Neural crest cell (in vitro differentiated cells): ENCODE measurements around the gene SOD2. TPM values are rescaled to one million over a fixed set of nuclear protein-coding genes. Genes with fewer than 3 reads are reported as not detected.
"Not testable (repeated sequence)": the region's sequence is repeated elsewhere in the genome, so short reads cannot be mapped to it uniquely, and the experiment has no call there.

Experiments
- DNase-seq: peaks from one replicate; pipeline ENCODE4 v3.0.0; 2021; ENCODE audit warnings: low read depth, mixed read lengths, low spot score
- H3K27ac Mint-ChIP-seq: one replicate; pipeline ENCODE4 v1.8.0; 2021; ENCODE audit warnings: mild to moderate bottlenecking, mixed read lengths; ENCODE audit not compliant: unreplicated experiment
- H3K27me3 Mint-ChIP-seq: 2 replicates; pipeline ENCODE4 v1.8.0; 2021; ENCODE audit warnings: low read depth, mild to moderate bottlenecking, mixed read lengths
- H3K36me3 Mint-ChIP-seq: 2 replicates; pipeline ENCODE4 v1.8.0; 2021; ENCODE audit warnings: low read depth, mild to moderate bottlenecking, mixed read lengths
- H3K4me1 Mint-ChIP-seq: 2 replicates; pipeline ENCODE4 v1.8.0; 2021; ENCODE audit warnings: mixed read lengths
- H3K4me3 Mint-ChIP-seq: one replicate; pipeline ENCODE4 v1.8.0; 2021; ENCODE audit warnings: mild to moderate bottlenecking, mixed read lengths
- H3K9me3 Mint-ChIP-seq: 2 replicates; pipeline ENCODE4 v1.8.0; 2021; ENCODE audit warnings: mixed read lengths
- CTCF ChIP-seq: fragments of 200-600 bp; sonication (generic); conservative IDR thresholded peaks from 2 replicates; pipeline ENCODE4 v1.5.0; 2021; ENCODE audit warnings: antibody characterized with exemption, mild to moderate bottlenecking
- total RNA-seq: library from RNA; stranded (reverse); gene quantifications from 2 replicates; pipeline ENCODE4 v1.2.1, GENCODE V29; 2021

SOD2 gene
- total RNA-seq, 1 donor from 2014 or later, result 91.9 TPM

DNA sequence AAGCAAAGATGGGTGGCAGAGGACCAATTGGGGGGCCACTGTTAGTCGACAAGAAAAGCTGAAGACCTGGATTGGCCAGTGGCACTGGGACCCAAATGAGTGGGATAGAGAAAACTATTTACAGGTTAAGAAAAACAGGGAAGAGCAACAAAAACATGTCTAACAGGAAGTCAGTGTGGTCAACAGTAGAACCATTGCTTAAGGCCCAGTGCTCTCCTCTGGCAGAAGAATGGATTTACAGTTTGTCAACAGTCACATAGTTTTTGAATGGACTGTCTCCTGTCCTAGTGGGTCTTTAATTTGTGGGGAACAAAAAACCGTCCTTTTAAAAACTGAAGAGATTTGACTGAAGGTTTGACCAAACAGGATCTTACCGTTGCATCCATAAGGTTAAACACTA lies 22.1 kb upstream of the SOD2 start:
- Mint-ChIP-seq H3K4me1 (peaks cover 4% of the 10 kb centered on the region), H3K36me3 (no peaks in the 10 kb centered on the region), H3K4me3 (no peak overlapping the region), H3K27me3 (no peaks in the 10 kb centered on the region), H3K27ac (no peak overlapping the region), H3K9me3 (no peaks in the 10 kb centered on the region)
- no peak for DNase-seq
- TF ChIP-seq CTCF, result no peak

GRCh38 chr6:159714404-159714803 lies 21.4 kb upstream of the SOD2 start:
- Mint-ChIP-seq H3K4me1 (peaks cover 4% of the 10 kb centered on the region), H3K9me3 (peaks cover under 1% of the 10 kb centered on the region), H3K4me3 (no peak overlapping the region), H3K36me3 (peaks cover 1% of the 10 kb centered on the region), H3K27ac (no peak overlapping the region), H3K27me3 (no peaks in the 10 kb centered on the region)
- no peak for TF ChIP-seq CTCF
- DNase-seq, result no peak

- no peak overlapping the region for H3K27ac Mint-ChIP-seq
- peaks cover 3% of the 10 kb centered on the region for H3K9me3 Mint-ChIP-seq
- H3K36me3 Mint-ChIP-seq, result peaks cover 3% of the 10 kb centered on the region
- DNase-seq, result no peak
- no peak overlapping the region for H3K4me3 Mint-ChIP-seq
- peaks cover 4% of the 10 kb centered on the region for H3K4me1 Mint-ChIP-seq
- no peaks in the 10 kb centered on the region for H3K27me3 Mint-ChIP-seq
- no peak for TF ChIP-seq CTCF
Measured at GRCh38 chr6:159713984-159714383, 20.9 kb upstream of the SOD2 start.

GRCh38 chr6:159712389-159712788 lies 19.3 kb upstream of the SOD2 start:
- not testable (repeated sequence) for H3K4me3 Mint-ChIP-seq, H3K27ac Mint-ChIP-seq, H3K27me3 Mint-ChIP-seq, H3K9me3 Mint-ChIP-seq, DNase-seq, H3K36me3 Mint-ChIP-seq, H3K4me1 Mint-ChIP-seq

- H3K27me3 Mint-ChIP-seq, H3K4me1 Mint-ChIP-seq, DNase-seq, H3K27ac Mint-ChIP-seq, H3K4me3 Mint-ChIP-seq, H3K9me3 Mint-ChIP-seq: not testable (repeated sequence)
- H3K36me3 Mint-ChIP-seq, result peaks cover 11% of the 10 kb centered on the region
Measured at GRCh38 chr6:159710603-159711002, 17.6 kb upstream of the SOD2 start.

GRCh38 chr6:159701413-159701999 lies 8.5 kb upstream of the SOD2 start:
- Mint-ChIP-seq H3K4me3 (no peak overlapping the region), H3K36me3 (peaks cover 21% of the 10 kb centered on the region), H3K9me3 (peaks cover 2% of the 10 kb centered on the region), H3K27ac (no peak overlapping the region), H3K27me3 (no peaks in the 10 kb centered on the region), H3K4me1 (peaks cover 3% of the 10 kb centered on the region)
- TF ChIP-seq CTCF, result no peak
- DNase-seq, result no peak
